ENCODE measurements around the gene CHD5.

DNA sequence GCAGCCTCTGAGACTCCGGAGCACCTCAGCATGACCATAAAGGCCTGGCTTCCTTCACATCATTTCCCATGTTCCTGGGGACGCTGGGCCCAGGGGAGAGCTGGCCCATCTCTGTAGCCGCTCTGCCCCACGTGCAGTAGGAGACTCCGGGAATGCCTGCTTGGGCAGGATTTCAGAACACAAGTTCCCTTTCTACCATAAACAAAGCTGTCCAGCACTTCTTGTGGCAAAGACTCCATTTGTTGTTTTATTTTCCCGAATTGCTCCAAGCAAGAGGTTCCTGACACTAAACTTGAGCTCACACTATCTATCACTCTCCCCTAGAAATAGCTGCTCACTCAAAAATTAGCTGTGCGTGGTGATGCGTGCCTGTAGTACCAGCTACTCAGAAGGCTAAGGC is 21.9 kb downstream of the CHD5 start:
- no peak for TF ChIP-seq CTCF (IDR thresholded peaks at IDR 0.05)
- no peak for TF ChIP-seq POLR2A (IDR thresholded peaks at IDR 0.05)

Measured in adrenal gland (tissue), 5 donors.